ENCODE data around the gene KLHDC8B. TPM values are rescaled to one million over a fixed set of nuclear protein-coding genes. Genes with fewer than 3 reads are reported as not detected.

Gene KLHDC8B
- total RNA-seq, 1 donor from 2014 or later: 11.7 TPM

- DNase-seq: no peak
These were observed 10.2 kb upstream of the KLHDC8B start for GRCh38 chr3:49161197-49161596.

- DNase-seq: no peak
These were observed 9.4 kb upstream of the KLHDC8B start for GRCh38 chr3:49161808-49162530.

- no peak for DNase-seq
These were observed 8.5 kb upstream of the KLHDC8B start for GRCh38 chr3:49162751-49163419.

- no peak for DNase-seq
These were observed 7.8 kb upstream of the KLHDC8B start for GRCh38 chr3:49163609-49164008.

- DNase-seq: no peak
These were observed 6.2 kb upstream of the KLHDC8B start for GRCh38 chr3:49164983-49165720.

DNA sequence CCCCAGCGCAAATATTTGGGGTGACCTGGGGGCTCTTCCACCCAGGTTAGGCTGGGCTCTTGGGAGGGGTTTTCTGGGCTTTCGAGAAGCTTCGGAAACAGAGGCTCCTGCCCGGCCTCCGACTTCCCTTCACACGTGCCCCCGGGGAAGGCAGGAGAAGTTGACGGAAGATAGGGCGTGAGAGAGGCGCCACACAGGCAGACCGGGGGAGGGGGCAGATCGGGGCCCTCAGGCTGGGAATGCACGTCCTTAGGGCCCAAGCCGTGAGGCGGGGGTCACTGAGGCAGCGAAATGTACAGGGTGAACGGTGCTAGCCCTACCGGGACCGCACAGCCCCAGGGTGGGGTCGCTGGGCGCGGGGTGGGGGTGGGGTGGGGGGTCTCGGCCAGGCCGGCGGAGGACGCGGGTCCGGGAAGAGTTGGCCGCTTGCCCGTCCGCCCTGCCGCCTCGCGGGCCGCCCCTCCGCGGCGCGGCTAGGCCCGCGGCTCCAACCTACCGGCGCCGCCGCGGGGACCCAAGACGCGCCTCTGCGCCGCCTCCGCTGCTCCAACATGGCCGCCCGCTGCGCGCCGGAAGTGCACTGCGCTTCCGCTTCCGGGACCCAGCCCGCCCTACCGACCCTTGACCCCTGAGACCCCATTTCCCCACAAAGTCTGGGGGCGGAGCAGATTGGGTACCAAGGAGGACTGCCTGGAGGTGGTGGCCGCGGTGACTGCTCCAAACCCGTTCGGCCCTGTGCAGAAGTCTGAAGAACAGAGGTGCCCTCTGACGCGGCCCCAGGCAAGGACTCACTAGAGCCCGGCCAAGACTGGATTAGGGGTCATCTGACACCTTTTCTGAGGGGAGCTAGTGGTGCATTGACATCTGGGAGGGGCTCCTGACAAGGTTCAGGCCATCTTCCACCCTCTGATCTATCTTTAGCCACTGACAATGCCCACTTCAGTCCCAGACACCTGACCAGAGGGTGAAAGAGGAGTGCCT is 5.3 kb upstream of the KLHDC8B start, which contains the start of gene CCDC71:
Gene CCDC71 (minus strand): TSS at position 561 of the 981 bp plus-strand sequence. CDS start 2,123 bp downstream, outside the sequence.
- DNase-seq: peak; percentile 61

GRCh38 chr3:49166752-49167556 is 4.4 kb upstream of the KLHDC8B start:
- no peak for DNase-seq

DNA sequence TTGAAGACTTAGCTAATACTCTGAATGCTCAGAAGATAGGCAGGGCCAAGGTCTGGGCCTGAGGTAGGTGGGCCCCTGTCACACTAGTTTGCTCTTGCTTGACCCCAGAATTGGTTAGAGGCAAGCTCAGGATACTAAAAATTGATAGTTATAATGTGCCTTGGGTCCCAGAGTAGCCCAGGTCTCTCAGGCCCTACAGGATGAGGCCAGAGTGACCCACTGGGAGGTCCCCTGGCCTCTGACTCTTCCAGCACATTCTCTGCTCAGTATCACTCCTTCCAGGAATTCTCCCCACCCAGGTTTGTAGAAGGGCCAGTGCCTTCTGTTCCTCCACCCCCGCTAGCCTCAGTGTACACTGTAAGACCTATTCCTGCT is 667 bp upstream of the KLHDC8B start:
- no peak for DNase-seq

GRCh38 chr3:49171775-49172500 is 540 bp downstream of the KLHDC8B start:
- DNase-seq: no peak

DNA sequence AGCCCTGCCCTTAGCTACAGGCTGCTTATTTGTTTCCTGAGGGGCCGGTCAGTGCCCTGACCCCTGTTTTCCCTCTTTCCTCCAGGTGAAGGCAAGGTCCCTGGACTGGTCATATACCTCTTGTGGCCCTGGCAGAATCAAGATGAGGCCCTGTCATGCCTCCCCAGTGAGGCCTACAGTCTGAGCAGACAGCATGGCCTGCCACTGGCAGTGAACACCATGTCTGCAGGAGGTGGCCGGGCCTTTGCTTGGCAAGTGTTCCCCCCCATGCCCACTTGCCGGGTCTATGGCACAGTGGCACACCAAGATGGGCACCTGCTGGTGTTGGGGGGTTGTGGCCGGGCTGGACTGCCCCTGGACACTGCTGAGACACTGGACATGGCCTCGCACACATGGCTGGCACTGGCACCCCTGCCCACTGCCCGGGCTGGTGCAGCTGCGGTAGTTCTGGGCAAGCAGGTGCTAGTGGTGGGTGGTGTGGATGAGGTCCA is 1.2 kb downstream of the KLHDC8B start:
- DNase-seq: no peak

DNA sequence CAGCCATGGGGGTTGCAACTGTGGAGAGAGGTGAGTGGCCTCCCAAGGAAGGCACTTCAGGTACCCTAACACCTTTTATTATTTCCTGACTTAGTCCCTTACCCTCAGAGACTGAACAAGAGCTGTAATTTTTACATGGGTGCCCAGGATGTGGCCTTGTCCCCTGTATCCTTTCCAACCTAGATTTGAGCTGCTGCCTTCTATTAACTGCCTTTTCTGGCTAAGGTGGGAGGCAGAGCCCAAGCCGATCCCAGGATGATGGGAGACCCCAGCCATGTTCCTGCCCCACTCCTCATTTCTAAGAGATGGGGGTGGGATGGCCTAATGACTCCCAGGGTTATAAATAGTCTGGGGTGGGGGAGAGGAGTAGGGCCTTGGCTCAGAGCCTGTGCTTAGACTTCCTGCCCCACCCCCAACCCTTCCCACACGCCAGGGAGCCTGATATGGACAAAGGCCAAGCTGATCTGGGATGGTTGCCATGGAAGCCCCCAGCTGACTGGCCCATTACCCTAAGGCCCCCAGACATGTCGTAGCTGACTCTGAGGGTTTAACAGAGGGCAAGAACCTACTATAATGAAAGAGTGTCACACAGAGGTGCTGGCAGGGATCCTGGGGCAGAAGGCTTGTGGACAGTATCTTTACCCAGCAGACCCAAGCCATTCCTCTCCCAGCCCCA is 1.9 kb downstream of the KLHDC8B start:
- DNase-seq: no peak

GRCh38 chr3:49173792-49174170 is 2.4 kb downstream of the KLHDC8B start:
- no peak for DNase-seq

- DNase-seq: no peak
These were observed 3.1 kb downstream of the KLHDC8B start for GRCh38 chr3:49174397-49174985.

- no peak for DNase-seq
These were observed 4.1 kb downstream of the KLHDC8B start for GRCh38 chr3:49175530-49175929.

- DNase-seq: no peak
These were observed 5.7 kb downstream of the KLHDC8B start for GRCh38 chr3:49177073-49177472.

GRCh38 chr3:49180116-49180515 is 8.7 kb downstream of the KLHDC8B start:
- DNase-seq: no peak

DNA sequence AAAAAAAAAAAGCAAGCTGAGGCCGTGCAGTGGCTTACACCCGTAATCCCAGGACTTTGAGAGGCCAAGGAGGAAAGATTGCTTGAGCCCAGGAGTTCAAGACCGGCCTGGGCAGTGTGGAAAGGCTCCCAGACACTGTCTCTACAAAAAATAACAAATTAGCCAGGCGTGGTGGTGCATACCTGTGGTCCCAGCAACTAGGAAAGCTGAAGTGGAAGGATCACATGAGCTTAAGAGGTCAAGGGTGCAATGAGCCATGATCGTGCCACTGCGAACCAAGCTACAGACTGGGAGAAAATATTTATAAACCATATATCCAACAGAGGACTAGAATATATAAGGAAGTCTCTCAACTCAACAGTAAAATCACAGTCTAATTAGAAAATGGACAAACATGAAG is 10.0 kb downstream of the KLHDC8B start:
- DNase-seq: no peak

DNA sequence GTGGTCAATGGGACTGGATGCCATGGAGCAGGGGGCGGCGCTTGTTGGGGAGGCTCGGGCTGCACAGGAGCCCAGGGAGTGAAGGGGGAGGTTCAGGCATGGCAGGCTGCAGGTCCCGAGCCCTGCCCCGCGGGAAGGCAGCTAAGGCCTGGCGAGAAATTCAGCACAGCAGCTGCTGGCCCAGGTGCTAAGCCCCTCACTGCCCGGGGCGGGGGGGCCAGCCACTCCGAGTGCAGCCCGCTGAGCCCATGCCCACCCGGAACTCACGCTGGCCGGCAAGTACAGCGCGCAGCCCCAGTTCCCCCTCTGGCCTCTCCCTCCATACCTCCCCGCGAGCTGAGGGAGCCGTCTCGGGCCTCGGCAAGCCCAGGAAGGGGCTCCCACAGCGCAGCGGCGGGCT is 11.3 kb downstream of the KLHDC8B start:
- no peak for DNase-seq

- DNase-seq: no peak
These were observed 12.5 kb downstream of the KLHDC8B start for GRCh38 chr3:49183873-49184272.

All from occipital lobe (tissue), 2 donors.